Spinal cord (tissue), 10 donors: ENCODE data around the gene TBX21. TPM values are rescaled to one million over a fixed set of nuclear protein-coding genes. Genes with fewer than 3 reads are reported as not detected.

Experiments used
- DNase-seq, 6 donors: peaks; one replicate each; pipeline versions ENCODE4 v3.0.0 to v3.0.0-alpha.2; 2013 to 2015; ENCODE audit warnings: low spot score in 6 of 6, low read depth in 4 of 6
- H3K27ac ChIP-seq: one replicate; pipeline ENCODE4 v1.5.1; 2013; ENCODE audit warnings: low read depth, low read length, control low read depth
- H3K27me3 ChIP-seq: one replicate; pipeline ENCODE4 v1.6.1; 2013; ENCODE audit warnings: low read length; ENCODE audit not compliant: control insufficient read depth, insufficient read depth
- H3K36me3 ChIP-seq: one replicate; pipeline ENCODE4 v1.6.1; 2013; ENCODE audit warnings: low read length; ENCODE audit not compliant: control insufficient read depth, insufficient read depth
- H3K4me1 ChIP-seq: one replicate; pipeline ENCODE4 v1.6.1; 2013; ENCODE audit warnings: low read length; ENCODE audit not compliant: control insufficient read depth, insufficient read depth
- H3K4me3 ChIP-seq: one replicate; pipeline ENCODE4 v1.5.1; 2013; ENCODE audit warnings: low read depth, low read length, control low read depth
- H3K9me3 ChIP-seq: one replicate; pipeline ENCODE4 v1.6.1; 2013; ENCODE audit warnings: low read length; ENCODE audit not compliant: control insufficient read depth, insufficient read depth
- WGBS: methylation state at CpG from one replicate; pipeline ENCODE4 v1.1.5; 2013; ENCODE audit warnings: missing lambda C conversion rate; ENCODE audit not compliant: insufficient coverage; 5-methylcytosine and 5-hydroxymethylcytosine counted together
- long read RNA-seq, 4 donors: transcript quantifications; one replicate each; lab custom pipeline, GENCODE V29; 2026
- polyA plus RNA-seq, 2 donors: library from polyadenylated mRNA; unstranded; fragments of 120-200 nt; gene quantifications; one replicate each; pipeline ENCODE4 v1.2.1, GENCODE V29; 2013; ENCODE audit not compliant: insufficient read length in 2 of 2
- total RNA-seq, 2 donors: library from RNA; depleted of rRNA in 1 of 2; stranded (reverse); fragments of 120-200 nt in 1 of 2; fragments of >200 nt in 1 of 2; gene quantifications; one replicate each; pipeline versions ENCODE4 v1.2.3 to v1.2.4, GENCODE V29; 2013 to 2014
- donor health status: healthy.

The TBX21 gene, protein sequence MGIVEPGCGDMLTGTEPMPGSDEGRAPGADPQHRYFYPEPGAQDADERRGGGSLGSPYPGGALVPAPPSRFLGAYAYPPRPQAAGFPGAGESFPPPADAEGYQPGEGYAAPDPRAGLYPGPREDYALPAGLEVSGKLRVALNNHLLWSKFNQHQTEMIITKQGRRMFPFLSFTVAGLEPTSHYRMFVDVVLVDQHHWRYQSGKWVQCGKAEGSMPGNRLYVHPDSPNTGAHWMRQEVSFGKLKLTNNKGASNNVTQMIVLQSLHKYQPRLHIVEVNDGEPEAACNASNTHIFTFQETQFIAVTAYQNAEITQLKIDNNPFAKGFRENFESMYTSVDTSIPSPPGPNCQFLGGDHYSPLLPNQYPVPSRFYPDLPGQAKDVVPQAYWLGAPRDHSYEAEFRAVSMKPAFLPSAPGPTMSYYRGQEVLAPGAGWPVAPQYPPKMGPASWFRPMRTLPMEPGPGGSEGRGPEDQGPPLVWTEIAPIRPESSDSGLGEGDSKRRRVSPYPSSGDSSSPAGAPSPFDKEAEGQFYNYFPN
- total RNA-seq (under 1 TPM; 0.17 to 0.20 TPM), polyA plus RNA-seq (under 1 TPM; 0.32 to 0.36 TPM)
- long read RNA-seq, donor 1 = 0 reads
- long read RNA-seq, donor 2 = 0 reads
- long read RNA-seq, donor 3 = 0 reads
- long read RNA-seq, donor 4 = 0 reads

DNA sequence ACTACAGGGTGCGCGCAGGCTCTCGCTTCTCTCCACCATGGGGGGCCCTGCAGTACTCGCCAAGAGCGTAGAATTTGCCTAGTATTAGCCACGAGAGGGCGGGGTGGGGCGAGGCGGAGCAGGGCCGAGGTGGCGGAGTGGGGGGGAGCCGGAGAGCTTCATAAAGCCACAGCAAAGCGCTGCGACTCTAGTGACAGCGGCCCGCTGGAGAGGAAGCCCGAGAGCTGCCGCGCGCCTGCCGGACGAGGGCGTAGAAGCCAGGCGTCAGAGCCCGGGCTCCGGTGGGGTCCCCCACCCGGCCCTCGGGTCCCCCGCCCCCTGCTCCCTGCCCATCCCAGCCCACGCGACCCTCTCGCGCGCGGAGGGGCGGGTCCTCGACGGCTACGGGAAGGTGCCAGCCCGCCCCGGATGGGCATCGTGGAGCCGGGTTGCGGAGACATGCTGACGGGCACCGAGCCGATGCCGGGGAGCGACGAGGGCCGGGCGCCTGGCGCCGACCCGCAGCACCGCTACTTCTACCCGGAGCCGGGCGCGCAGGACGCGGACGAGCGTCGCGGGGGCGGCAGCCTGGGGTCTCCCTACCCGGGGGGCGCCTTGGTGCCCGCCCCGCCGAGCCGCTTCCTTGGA is at the start of gene TBX21:
TBX21 (plus strand) TSS at position 190 of the 627 bp plus-strand sequence; CDS start at position 409, 219 bp downstream.
- Histone ChIP-seq H3K27me3 (peaks cover 54% of the 10 kb centered on the region), H3K4me3 (no peak within 1 kb of the TSS), H3K9me3 (no peaks in the 10 kb centered on the region), H3K4me1 (peaks cover 14% of the 10 kb centered on the region), H3K27ac (no peak within 1 kb of the TSS), H3K36me3 (no peaks in the 10 kb centered on the region)
- WGBS = under 1% methylated on average over 73 of the region's 73 CpGs
- DNase-seq = peak in 3 of 6 donors; percentile 23 to 70 (median 66)

DNA sequence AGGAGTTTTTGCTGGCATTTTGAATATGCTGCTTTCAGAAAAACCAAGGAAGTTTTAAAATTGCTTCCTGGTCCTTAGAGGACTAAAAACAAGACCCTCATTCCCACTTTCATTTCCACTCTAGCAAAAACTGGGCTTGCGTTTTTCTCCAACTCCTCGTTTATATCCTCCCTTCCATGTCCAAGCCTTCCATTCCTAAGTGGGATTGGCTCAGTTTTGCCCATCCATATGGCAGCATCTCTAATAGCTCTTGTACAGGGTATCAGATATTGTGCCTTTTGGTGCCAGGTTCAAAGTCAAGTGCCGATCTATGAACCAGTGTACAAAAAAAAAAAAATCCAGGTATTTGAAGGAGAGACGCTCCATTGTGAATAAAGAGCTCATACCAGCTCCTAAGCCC is 49.0 kb upstream of the TBX21 start:
- Histone ChIP-seq H3K4me3 (no peak overlapping the region), H3K4me1 (peaks cover 4% of the 10 kb centered on the region), H3K27ac (no peak overlapping the region), H3K27me3 (no peaks in the 10 kb centered on the region), H3K36me3 (peaks cover 44% of the 10 kb centered on the region), H3K9me3 (no peaks in the 10 kb centered on the region)
- 70% methylated on average over 2 of the region's 4 CpGs for WGBS
- no peak for DNase-seq

DNA sequence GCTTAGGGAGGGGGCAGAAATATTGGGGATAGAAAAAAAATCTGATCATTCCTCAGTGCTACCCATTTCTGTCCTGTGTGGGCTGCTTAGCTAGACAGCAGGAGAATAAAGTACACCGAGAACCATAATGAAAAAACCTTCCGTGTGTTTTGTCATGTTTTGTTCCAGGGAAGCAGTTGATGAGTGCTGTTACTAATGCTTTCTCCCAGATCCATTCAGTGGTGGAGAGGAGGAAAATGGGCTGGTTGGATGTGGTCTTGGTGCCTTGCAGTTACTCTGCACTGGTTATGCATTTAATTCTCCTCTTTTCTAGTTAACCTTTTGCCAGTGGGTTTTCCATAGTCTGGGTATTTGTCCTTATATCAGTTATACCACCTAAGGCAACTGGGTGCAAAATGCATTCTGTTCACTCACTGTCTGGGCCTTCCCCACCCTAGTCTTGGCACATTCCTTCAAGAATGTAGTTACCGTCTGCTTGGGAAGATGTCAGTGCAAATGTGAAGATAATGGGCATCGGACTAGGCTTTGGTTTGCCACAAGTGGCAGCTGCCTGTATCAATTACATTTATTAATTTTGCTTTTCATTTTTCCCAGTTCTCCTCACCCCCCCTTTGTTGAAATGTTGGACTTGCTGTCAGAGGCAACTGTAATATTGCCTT is 48.4 kb upstream of the TBX21 start:
- H3K36me3 ChIP-seq = peaks cover 37% of the 10 kb centered on the region
- no peak overlapping the region for H3K4me3 ChIP-seq
- no peak overlapping the region for H3K27ac ChIP-seq
- WGBS = no CpG with 5 or more reads among the region's 4 CpGs
- H3K9me3 ChIP-seq = no peaks in the 10 kb centered on the region
- DNase-seq = no peak
- no peaks in the 10 kb centered on the region for H3K27me3 ChIP-seq
- H3K4me1 ChIP-seq = peaks cover 4% of the 10 kb centered on the region

DNA sequence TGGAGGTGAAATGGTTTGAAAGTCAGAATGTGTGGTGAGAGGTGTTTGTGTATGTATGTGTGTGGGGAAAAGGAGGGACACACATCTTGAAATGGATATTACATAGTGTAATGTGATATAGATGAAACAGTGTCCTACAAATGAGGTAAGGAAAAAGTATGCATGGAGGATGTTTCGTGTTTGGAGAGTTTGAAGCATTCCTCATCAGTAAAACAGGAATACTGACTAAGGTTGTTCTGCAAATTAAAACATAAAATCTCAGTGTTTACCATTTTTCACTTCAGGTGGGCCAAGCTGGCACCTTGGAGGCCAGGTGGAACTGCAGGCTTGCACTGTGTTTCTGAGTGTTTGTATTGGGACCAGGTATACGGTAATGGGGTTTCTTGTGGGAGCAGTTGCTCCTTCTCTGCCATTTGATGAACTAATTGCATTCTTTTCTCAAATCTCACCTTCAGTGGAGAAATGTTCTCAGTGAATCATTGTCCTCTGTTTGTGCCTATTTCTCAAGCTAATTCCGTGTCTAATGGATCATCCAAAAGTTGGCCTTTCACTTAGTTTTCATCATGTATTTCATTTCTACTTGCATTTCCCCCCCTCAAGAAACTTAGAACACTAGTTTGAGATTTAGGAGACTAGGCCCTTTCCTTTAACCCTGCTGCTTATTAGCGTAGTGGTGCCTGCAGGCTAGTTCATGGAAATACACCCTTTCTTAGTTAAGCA is 47.3 kb upstream of the TBX21 start:
- Histone ChIP-seq H3K27me3 (no peaks in the 10 kb centered on the region), H3K4me1 (peaks cover 4% of the 10 kb centered on the region), H3K4me3 (no peak overlapping the region), H3K9me3 (no peaks in the 10 kb centered on the region), H3K27ac (no peak overlapping the region), H3K36me3 (peaks cover 27% of the 10 kb centered on the region)
- DNase-seq = no peak
- 80% methylated on average over 1 of the region's 4 CpGs for WGBS

DNA sequence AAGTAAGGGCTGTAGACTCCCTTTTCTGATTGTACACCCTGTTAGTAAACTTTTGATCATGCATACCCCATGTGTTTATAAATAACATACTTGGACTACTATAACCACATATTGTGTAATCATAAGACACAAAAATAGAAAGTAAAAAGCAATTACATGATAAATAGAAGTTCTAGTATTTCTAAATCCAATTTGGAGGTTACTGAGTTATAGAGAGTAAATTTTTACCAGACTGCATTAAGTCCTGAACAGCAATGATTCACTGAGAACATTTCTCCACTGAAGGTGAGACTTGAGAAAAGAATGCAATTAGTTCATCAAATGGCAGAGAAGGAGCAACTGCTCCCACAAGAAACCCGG is 46.8 kb upstream of the TBX21 start:
- Histone ChIP-seq H3K27ac (no peak overlapping the region), H3K9me3 (no peaks in the 10 kb centered on the region), H3K4me3 (no peak overlapping the region), H3K27me3 (no peaks in the 10 kb centered on the region), H3K36me3 (peaks cover 23% of the 10 kb centered on the region), H3K4me1 (peaks cover 4% of the 10 kb centered on the region)
- no CpG with 5 or more reads among the region's 1 CpG for WGBS
- no peak for DNase-seq

DNA sequence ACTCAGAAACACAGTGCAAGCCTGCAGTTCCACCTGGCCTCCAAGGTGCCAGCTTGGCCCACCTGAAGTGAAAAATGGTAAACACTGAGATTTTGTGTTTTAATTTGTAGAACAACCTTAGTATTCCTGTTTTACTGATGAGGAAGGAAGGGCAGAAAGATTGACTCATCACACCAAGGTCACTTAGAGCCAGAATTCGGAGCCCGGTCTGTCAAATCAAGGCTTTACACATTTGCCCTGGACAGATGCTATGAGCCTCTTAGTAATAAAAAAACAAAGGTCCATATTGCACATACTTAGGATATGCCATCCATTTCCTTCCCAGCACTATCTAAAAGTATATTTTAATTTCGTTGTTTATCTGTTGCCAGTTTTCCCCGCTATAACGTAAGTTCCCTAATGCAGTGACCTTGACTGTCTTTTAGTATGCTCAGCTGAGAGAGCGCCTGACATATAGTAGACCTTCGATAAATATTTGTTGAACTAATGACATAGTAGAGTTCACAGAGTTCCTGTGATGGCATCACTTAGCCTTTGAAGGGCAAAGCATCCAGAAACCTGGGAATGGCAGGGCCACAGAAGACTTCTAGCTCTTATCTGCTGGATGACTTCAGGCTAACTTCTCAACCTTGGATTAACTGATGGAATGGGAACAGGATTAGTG is 46.2 kb upstream of the TBX21 start:
- Histone ChIP-seq H3K4me3 (no peak overlapping the region), H3K27me3 (no peaks in the 10 kb centered on the region), H3K4me1 (peaks cover 4% of the 10 kb centered on the region), H3K36me3 (peaks cover 18% of the 10 kb centered on the region), H3K27ac (no peak overlapping the region), H3K9me3 (no peaks in the 10 kb centered on the region)
- 92% methylated on average over 5 of the region's 7 CpGs for WGBS
- DNase-seq = no peak

DNA sequence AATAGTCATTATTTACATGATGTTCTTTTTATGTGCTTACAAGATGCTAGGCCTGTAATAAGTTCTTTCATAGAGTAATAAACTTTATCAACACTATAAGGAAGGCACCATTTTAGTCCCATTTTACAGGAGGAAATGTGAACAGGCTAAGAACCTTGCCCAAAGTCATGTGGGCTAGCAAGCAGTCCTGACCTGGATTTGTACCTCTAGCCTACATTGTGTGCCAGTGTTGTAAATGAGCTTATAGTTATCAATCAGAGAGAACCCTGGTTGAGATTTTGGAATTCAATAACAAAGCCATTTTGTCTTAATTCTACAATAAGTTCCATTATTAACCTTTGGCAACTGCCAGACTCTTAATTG is 45.7 kb upstream of the TBX21 start:
- Histone ChIP-seq H3K27me3 (no peaks in the 10 kb centered on the region), H3K4me1 (peaks cover 4% of the 10 kb centered on the region)

DNA sequence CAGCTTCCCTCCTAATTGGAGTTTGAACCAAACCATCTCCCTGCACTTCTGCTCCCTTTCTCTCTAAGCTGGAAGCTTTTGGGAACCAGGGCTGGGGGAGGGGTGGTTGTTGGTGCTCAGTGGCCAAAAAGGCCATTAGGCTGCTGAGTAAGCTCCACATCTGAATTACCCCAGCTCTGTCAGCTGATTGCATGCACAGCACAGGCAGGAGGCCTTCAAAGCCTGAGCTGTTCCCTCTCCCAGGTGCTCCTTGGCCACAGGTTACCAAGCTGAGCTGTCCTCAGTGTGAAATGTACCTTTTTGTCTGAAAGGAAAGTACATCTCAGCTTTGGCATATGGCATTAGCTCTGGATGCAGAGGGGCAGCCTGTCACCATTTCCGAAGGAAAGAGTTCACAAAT is 45.3 kb upstream of the TBX21 start:
- Histone ChIP-seq H3K9me3 (no peaks in the 10 kb centered on the region), H3K27me3 (no peaks in the 10 kb centered on the region), H3K36me3 (peaks cover 8% of the 10 kb centered on the region), H3K4me1 (peaks cover 5% of the 10 kb centered on the region), H3K27ac (no peak overlapping the region), H3K4me3 (no peak overlapping the region)
- 75% methylated on average over 1 of the region's 1 CpG for WGBS
- DNase-seq = no peak

More for the DNA sequence above, 45.7 kb upstream of the TBX21 start:
- H3K9me3 ChIP-seq = no peaks in the 10 kb centered on the region
- H3K36me3 ChIP-seq = peaks cover 13% of the 10 kb centered on the region
- DNase-seq = no peak
- H3K4me3 ChIP-seq = no peak overlapping the region
- no peak overlapping the region for H3K27ac ChIP-seq

DNA sequence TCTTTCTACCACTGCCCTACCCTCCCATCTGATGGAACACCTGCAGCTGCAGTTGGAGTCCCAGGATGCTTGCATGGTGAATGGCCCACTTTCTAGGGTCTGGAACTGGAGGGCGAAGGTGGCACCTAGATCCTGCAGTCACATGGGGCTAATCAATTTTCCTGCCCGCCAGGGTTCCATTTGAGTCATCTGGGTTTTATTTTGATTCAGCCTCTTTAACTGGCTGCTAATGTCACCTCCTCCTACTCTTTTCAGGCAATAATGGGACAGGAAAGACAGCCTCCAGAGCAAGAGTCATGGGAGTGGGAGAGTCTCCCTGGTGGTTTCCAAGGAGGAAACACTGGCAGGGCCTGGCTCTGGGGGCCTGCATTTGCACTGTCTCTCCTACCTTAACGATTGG is 42.9 kb upstream of the TBX21 start:
- Histone ChIP-seq H3K27ac (no peak overlapping the region), H3K4me3 (no peak overlapping the region), H3K27me3 (no peaks in the 10 kb centered on the region), H3K4me1 (peaks cover 16% of the 10 kb centered on the region), H3K36me3 (peaks cover 5% of the 10 kb centered on the region), H3K9me3 (no peaks in the 10 kb centered on the region)
- DNase-seq = no peak
- 71% methylated on average over 3 of the region's 3 CpGs for WGBS
